ENCODE measurements around the gene PHETA1. TPM values are rescaled to one million over a fixed set of nuclear protein-coding genes. Genes with fewer than 3 reads are reported as not detected.

The PHETA1 gene
- polyA plus RNA-seq, 3 donors = 3.4 to 15.3 (median 4.9) TPM

- Mint-ChIP-seq H3K4me3 (peak overlapping the region in 1 of 2 donors; percentile 24), H3K4me1 (peaks cover 8% of the 10 kb centered on the region), H3K36me3 (peaks cover 0 to 5% of the 10 kb centered on the region in 2 donors), H3K9me3 (peaks cover 14 to 21% (median 17%) of the 10 kb centered on the region in 7 donors), H3K27ac (peak overlapping the region in 1 of 7 donors; percentile 68), H3K27me3 (ENCODE audit: low read depth in 3 of 3) (peaks cover 0 to 2% (median 1%) of the 10 kb centered on the region in 3 donors)
- no peak overlapping the region for H2AFZ ChIP-seq (ENCODE audit: insufficient read depth, low read depth, low read length, poor library complexity, severe bottlenecking)
- H3K36me3 ChIP-seq (replicated peaks in 1 of 2; ENCODE audit: control insufficient read depth in 1 of 2, insufficient read depth in 2 of 2, low read length in 2 of 2) = no peaks in the 10 kb centered on the region
- DNase-seq = no peak
- no peaks in the 10 kb centered on the region for H3K27me3 ChIP-seq (ENCODE audit: control insufficient read depth in 2 of 2, insufficient read depth in 2 of 2, low read length in 2 of 2)
- peaks cover 17 to 20% of the 10 kb centered on the region in 2 donors for H3K9me3 ChIP-seq (replicated peaks in 1 of 2; ENCODE audit: control insufficient read depth in 1 of 2, insufficient read depth in 1 of 2, low read length in 2 of 2)
- WGBS (ENCODE audit: insufficient coverage) = no CpG with 5 or more reads among the region's 1 CpG
- H3K9ac ChIP-seq (ENCODE audit: insufficient read depth, low read length, poor library complexity, severe bottlenecking) = no peak overlapping the region
- intact Hi-C loops (cut with micrococcal nuclease) = no loop called here
- H4K20me1 ChIP-seq (ENCODE audit: insufficient read depth, low read length) = no peaks in the 10 kb centered on the region
- no peak overlapping the region for H3K4me3 ChIP-seq (replicated peaks in 1 of 3; ENCODE audit: low read depth in 2 of 3, low read length in 3 of 3)
- H3K4me1 ChIP-seq (ENCODE audit: control insufficient read depth in 1 of 2, insufficient read depth in 2 of 2, low read length in 2 of 2) = peaks cover 4 to 7% of the 10 kb centered on the region in 2 donors
- no peak overlapping the region for H3K27ac ChIP-seq (ENCODE audit: low read depth in 1 of 2, low read length in 2 of 2)
- no peaks in the 10 kb centered on the region for H3K79me2 ChIP-seq (ENCODE audit: insufficient read depth, low read length)
- no peak for TF ChIP-seq CTCF (IDR thresholded peaks at IDR 0.05)
- H3K4me2 ChIP-seq (replicated peaks; ENCODE audit: extremely low read depth, low read length, poor library complexity, severe bottlenecking) = no peak overlapping the region
Observed at GRCh38 chr12:111343181-111343580, 25.7 kb downstream of the PHETA1 start.

- DNase-seq = no peak
- Mint-ChIP-seq H3K27me3 (ENCODE audit: low read depth in 3 of 3) (peaks cover 0 to 2% (median 1%) of the 10 kb centered on the region in 3 donors), H3K4me3 (no peak overlapping the region), H3K27ac (no peak overlapping the region), H3K36me3 (peaks cover 0 to 2% of the 10 kb centered on the region in 2 donors), H3K4me1 (peaks cover 8% of the 10 kb centered on the region), H3K9me3 (peaks cover 6 to 13% (median 9%) of the 10 kb centered on the region in 7 donors)
- Histone ChIP-seq H4K20me1 (ENCODE audit: insufficient read depth, low read length) (no peaks in the 10 kb centered on the region), H3K4me2 (replicated peaks; ENCODE audit: extremely low read depth, low read length, poor library complexity, severe bottlenecking) (no peak overlapping the region), H3K9me3 (replicated peaks in 1 of 2; ENCODE audit: control insufficient read depth in 1 of 2, insufficient read depth in 1 of 2, low read length in 2 of 2) (peaks cover 9 to 12% of the 10 kb centered on the region in 2 donors), H3K27me3 (ENCODE audit: control insufficient read depth in 2 of 2, insufficient read depth in 2 of 2, low read length in 2 of 2) (no peaks in the 10 kb centered on the region), H3K27ac (ENCODE audit: low read depth in 1 of 2, low read length in 2 of 2) (no peak overlapping the region), H3K4me3 (replicated peaks in 1 of 3; ENCODE audit: low read depth in 2 of 3, low read length in 3 of 3) (no peak overlapping the region), H3K9ac (ENCODE audit: insufficient read depth, low read length, poor library complexity, severe bottlenecking) (no peak overlapping the region), H3K36me3 (replicated peaks in 1 of 2; ENCODE audit: control insufficient read depth in 1 of 2, insufficient read depth in 2 of 2, low read length in 2 of 2) (no peaks in the 10 kb centered on the region), H3K79me2 (ENCODE audit: insufficient read depth, low read length) (no peaks in the 10 kb centered on the region), H3K4me1 (ENCODE audit: control insufficient read depth in 1 of 2, insufficient read depth in 2 of 2, low read length in 2 of 2) (peaks cover 4 to 7% of the 10 kb centered on the region in 2 donors), H2AFZ (ENCODE audit: insufficient read depth, low read depth, low read length, poor library complexity, severe bottlenecking) (no peak overlapping the region)
- intact Hi-C loops (cut with micrococcal nuclease) = no loop called here
- no peak for TF ChIP-seq CTCF (IDR thresholded peaks at IDR 0.05)
- WGBS (ENCODE audit: insufficient coverage) = 100% methylated on average over 2 of the region's 8 CpGs
Observed at GRCh38 chr12:111342376-111342775, 26.5 kb downstream of the PHETA1 start.
